Parathyroid adenoma (tissue), 2 donors: Measurements from ENCODE around the gene PUM1.

Source experiments
- H2AFZ ChIP-seq: fragments of 300-600 bp; sonication (generic); one replicate; pipeline ENCODE4 v1.7.0; 2017; ENCODE audit warnings: antibody characterized with exemption, mild to moderate bottlenecking
- H3K27ac ChIP-seq: fragments of 300-600 bp; sonication (generic); one replicate; pipeline ENCODE4 v1.7.0; 2017
- H3K27me3 ChIP-seq: fragments of 300-600 bp; sonication (generic); one replicate; pipeline ENCODE4 v1.7.0; 2017; ENCODE audit warnings: low read length; ENCODE audit not compliant: control insufficient read depth, insufficient read depth
- H3K36me3 ChIP-seq: fragments of 300-600 bp; sonication (generic); one replicate; pipeline ENCODE4 v1.7.0; 2017; ENCODE audit warnings: low read length; ENCODE audit not compliant: control insufficient read depth, insufficient read depth
- H3K4me1 ChIP-seq: fragments of 300-600 bp; sonication (generic); one replicate; pipeline ENCODE4 v1.7.0; 2017; ENCODE audit warnings: control low read depth
- H3K4me2 ChIP-seq: fragments of 300-600 bp; sonication (generic); one replicate; pipeline ENCODE4 v1.7.0; 2017; ENCODE audit warnings: low read length
- H3K4me3 ChIP-seq: fragments of 300-600 bp; sonication (generic); one replicate; pipeline ENCODE4 v1.7.0; 2017; ENCODE audit warnings: low read depth, low read length
- H3K79me2 ChIP-seq: fragments of 300-600 bp; sonication (generic); one replicate; pipeline ENCODE4 v1.7.0; 2017; ENCODE audit warnings: control low read depth
- H3K9ac ChIP-seq: fragments of 300-600 bp; sonication (generic); one replicate; pipeline ENCODE4 v1.7.0; 2017; ENCODE audit warnings: mild to moderate bottlenecking
- H3K9me3 ChIP-seq: fragments of 300-600 bp; sonication (generic); one replicate; pipeline ENCODE4 v1.7.0; 2017; ENCODE audit warnings: low read length; ENCODE audit not compliant: control insufficient read depth
- TF ChIP-seq, protein P1 (sequence below): fragments of 300-600 bp; sonication (generic); IDR thresholded peaks from one replicate; pipeline ENCODE4 v1.7.0; 2017; ENCODE audit warnings: antibody characterized with exemption, mild to moderate bottlenecking
- donor health status: primary hyperparathyroidism.

PUM1 gene

DNA sequence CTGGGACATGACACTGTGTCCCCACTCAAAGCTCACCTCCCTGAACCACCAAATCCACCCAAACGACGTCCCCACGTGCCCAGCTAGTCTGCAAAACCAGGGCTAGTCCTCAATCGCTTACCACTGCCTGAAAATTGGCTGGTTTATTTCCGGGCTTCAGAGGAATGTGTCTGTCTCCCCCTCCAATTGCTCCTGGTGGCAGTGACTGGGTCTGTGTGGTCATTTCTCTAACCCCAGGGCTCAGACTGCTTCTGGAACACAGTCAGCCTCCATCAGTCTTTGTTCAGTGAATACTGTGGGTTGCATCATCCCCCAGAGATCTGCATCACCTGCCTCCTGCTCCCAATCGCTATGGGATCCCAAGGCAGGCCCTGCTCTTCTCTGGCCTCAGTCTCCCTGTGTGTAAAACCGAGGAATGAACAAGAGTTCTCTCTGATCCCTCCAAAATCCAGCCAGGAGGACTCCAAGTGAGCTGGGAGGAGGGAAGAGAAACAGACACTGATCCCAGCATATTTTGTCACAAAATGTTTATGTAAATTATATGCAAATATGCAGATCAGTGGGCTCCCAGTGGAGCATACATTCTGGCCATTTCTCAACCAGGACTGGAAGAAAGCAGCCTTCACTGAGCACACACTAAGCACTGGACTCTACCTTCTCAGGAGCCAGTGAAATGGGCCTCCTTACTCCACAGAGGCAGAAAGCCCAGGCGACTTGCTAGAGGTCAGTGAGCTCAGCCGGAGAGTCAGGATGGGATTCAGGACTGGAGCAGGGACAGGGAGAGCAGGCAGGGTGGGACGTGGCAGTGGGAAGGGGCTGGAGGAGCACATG is 177.8 kb downstream of the PUM1 start:
- H3K79me2 ChIP-seq, result no peaks in the 10 kb centered on the region
- no peaks in the 10 kb centered on the region for H3K4me1 ChIP-seq
- H3K4me2 ChIP-seq, result no peak overlapping the region
- H3K27me3 ChIP-seq, result no peaks in the 10 kb centered on the region
- no peak overlapping the region for H2AFZ ChIP-seq
- TF ChIP-seq, protein P1, sequence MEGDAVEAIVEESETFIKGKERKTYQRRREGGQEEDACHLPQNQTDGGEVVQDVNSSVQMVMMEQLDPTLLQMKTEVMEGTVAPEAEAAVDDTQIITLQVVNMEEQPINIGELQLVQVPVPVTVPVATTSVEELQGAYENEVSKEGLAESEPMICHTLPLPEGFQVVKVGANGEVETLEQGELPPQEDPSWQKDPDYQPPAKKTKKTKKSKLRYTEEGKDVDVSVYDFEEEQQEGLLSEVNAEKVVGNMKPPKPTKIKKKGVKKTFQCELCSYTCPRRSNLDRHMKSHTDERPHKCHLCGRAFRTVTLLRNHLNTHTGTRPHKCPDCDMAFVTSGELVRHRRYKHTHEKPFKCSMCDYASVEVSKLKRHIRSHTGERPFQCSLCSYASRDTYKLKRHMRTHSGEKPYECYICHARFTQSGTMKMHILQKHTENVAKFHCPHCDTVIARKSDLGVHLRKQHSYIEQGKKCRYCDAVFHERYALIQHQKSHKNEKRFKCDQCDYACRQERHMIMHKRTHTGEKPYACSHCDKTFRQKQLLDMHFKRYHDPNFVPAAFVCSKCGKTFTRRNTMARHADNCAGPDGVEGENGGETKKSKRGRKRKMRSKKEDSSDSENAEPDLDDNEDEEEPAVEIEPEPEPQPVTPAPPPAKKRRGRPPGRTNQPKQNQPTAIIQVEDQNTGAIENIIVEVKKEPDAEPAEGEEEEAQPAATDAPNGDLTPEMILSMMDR, result no peak
- no peak overlapping the region for H3K9ac ChIP-seq
- no peak overlapping the region for H3K4me3 ChIP-seq
- no peaks in the 10 kb centered on the region for H3K9me3 ChIP-seq
- H3K27ac ChIP-seq, result no peak overlapping the region
- H3K36me3 ChIP-seq, result no peaks in the 10 kb centered on the region

DNA sequence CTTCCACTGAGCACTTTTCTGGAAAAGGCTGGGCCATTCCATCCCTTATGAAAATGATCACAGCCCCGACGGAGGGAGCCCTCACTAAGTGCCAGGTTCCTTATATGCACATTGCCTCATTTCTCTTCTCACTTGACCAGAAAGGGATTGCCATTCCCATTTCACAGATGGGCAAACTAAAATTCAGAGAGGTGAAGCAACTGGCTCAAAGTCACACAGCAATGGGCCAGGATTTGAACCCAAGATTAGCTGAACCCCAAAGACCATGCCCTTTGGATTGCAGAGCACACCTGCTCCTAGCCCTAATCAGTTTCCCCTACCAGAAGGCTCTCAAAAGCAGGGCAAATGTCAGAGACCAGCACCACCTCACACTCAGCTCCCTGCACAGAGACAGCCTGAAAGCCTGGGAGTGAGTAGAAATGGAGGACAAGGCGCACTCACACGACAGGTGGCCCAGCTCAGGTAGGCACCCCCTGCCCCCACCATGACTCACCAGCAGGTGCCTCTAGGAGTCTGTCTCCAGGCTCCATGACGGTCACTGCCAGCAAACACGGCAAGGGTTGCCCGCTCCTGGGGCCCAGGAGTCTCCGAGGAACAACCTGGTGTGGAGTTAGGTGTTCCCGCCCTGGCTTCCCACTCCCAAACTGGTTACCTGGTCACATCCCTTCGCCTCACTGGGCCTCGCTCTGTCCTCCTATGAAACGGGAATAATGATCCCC is 178.6 kb downstream of the PUM1 start:
- H3K4me1 ChIP-seq, result no peaks in the 10 kb centered on the region
- no peaks in the 10 kb centered on the region for H3K36me3 ChIP-seq
- no peaks in the 10 kb centered on the region for H3K27me3 ChIP-seq
- no peak overlapping the region for H3K4me2 ChIP-seq
- H3K27ac ChIP-seq, result no peak overlapping the region
- no peak overlapping the region for H3K4me3 ChIP-seq
- H2AFZ ChIP-seq, result no peak overlapping the region
- no peaks in the 10 kb centered on the region for H3K9me3 ChIP-seq
- H3K79me2 ChIP-seq, result no peaks in the 10 kb centered on the region
- no peak overlapping the region for H3K9ac ChIP-seq
- TF ChIP-seq, protein P1, result no peak

DNA sequence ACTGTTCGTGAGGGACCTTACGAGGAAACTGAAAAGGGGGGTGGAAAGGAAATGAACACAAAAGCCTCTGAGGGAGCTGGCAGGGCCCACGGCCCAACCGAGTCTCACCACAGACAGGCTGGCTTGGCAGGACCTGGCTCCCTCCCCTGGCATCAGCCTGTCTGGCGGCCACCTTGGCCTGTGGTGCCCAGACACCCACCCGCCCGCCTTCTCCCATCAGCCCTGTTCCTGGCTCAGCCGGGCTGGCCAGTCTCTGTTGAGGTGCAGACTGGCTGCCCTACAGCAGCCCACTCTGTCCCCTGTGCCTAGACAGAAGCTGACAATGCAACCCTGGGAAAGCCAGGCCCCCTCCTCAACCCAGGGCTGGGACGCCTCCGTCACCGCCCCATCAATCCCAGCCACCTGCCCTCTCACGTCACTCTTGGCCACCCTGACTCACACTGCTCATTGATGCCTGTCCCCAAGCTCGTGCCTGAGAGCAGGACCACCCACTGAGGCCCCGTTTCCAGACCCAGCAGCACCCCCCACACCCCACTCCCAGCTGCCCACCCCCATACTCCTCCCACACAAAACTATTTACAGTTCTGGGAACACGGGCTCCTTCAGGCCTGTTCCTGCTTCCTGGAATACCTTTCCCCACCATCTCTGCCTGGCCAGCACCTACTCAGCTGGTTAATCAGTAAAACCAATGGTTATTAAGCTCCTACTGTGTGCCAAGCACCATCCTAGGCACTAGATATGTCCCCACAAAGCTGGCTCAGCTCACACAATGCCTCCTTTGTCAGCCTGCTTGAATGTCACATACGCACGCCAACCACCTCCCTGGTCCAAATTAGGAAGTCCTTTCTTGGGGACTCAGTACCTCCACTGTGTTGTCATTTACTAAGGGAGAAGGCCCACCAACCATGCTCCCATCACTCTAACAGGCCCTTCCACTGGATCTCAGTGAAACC is 179.7 kb downstream of the PUM1 start:
- no peak overlapping the region for H3K9ac ChIP-seq
- no peak overlapping the region for H3K4me3 ChIP-seq
- no peaks in the 10 kb centered on the region for H3K79me2 ChIP-seq
- no peaks in the 10 kb centered on the region for H3K4me1 ChIP-seq
- TF ChIP-seq, protein P1, result no peak
- no peak overlapping the region for H3K27ac ChIP-seq
- no peak overlapping the region for H2AFZ ChIP-seq
- no peaks in the 10 kb centered on the region for H3K9me3 ChIP-seq
- H3K36me3 ChIP-seq, result no peaks in the 10 kb centered on the region
- H3K27me3 ChIP-seq, result no peaks in the 10 kb centered on the region
- no peak overlapping the region for H3K4me2 ChIP-seq

DNA sequence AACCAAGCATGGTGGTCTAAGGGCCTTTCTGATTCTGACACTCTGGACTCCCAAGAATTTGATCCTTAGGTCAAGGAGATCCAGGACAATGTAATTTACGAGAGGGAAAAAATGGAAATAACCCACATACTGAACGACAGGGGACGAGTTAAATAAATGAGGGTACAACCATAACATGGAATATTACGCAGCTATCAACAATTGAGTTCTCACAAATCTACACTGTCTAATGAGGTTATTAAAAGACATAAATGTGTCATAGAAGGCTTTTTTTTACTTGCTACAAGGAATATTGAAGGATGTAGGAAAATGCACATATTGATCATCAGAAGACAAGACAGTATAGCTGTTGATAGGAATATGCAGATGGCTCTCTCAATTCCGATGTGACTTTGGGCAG is 180.8 kb downstream of the PUM1 start:
- Histone ChIP-seq H3K9ac (no peak overlapping the region), H3K4me3 (no peak overlapping the region), H3K79me2 (no peaks in the 10 kb centered on the region), H3K9me3 (no peaks in the 10 kb centered on the region), H3K4me2 (no peak overlapping the region), H3K4me1 (no peaks in the 10 kb centered on the region), H3K27ac (no peak overlapping the region), H2AFZ (no peak overlapping the region), H3K27me3 (no peaks in the 10 kb centered on the region), H3K36me3 (no peaks in the 10 kb centered on the region)
- TF ChIP-seq, protein P1, result no peak
